Neural cell (in vitro differentiated cells): ENCODE results near the gene ANP32B. TPM values are rescaled to one million over a fixed set of nuclear protein-coding genes. Genes with fewer than 3 reads are reported as not detected.

Source experiments
- H2AFZ ChIP-seq: fragments of 200-600, 300-800 bp; sonication (generic), shearing (Covaris generic); 2 replicates; pipeline ENCODE4 v1.6.0; 2014; ENCODE audit warnings: low read depth, mild to moderate bottlenecking, antibody characterized with exemption, low read length, moderate library complexity
- H3F3A ChIP-seq: fragments of 200-600 bp; shearing (Covaris generic); 2 replicates; pipeline ENCODE4 v1.6.1; 2016; ENCODE audit warnings: mild to moderate bottlenecking, moderate library complexity, mixed read lengths, antibody characterized with exemption, low read length; ENCODE audit not compliant: insufficient read depth, poor library complexity, severe bottlenecking
- H3K27ac ChIP-seq: fragments of 200-600, 300-800 bp; sonication (generic), shearing (Covaris generic); 2 replicates; pipeline ENCODE4 v1.5.1; 2014; ENCODE audit warnings: mild to moderate bottlenecking, low read length, moderate library complexity
- H3K27me3 ChIP-seq: fragments of 300-800, 200-600 bp; sonication (generic), shearing (Covaris generic); 2 replicates; pipeline ENCODE4 v1.6.0; 2014; ENCODE audit warnings: mild to moderate bottlenecking, low read depth, low read length, moderate library complexity; ENCODE audit not compliant: insufficient read depth
- H3K36me3 ChIP-seq: fragments of 300-800, 200-600 bp; sonication (generic), shearing (Covaris generic); 2 replicates; pipeline ENCODE4 v1.5.1; 2014; ENCODE audit warnings: mild to moderate bottlenecking, antibody characterized with exemption, low read length, moderate library complexity; ENCODE audit not compliant: insufficient read depth
- H3K4me2 ChIP-seq: fragments of 300-800, 200-600 bp; sonication (generic), shearing (Covaris generic); 2 replicates; pipeline ENCODE4 v1.6.0; 2014; ENCODE audit warnings: mild to moderate bottlenecking, low read length
- H3K4me3 ChIP-seq: fragments of 300-800, 200-600 bp; sonication (generic), shearing (Covaris generic); 2 replicates; pipeline ENCODE4 v1.5.1; 2014; ENCODE audit warnings: mild to moderate bottlenecking, low read length, moderate library complexity
- H3K79me2 ChIP-seq: fragments of 200-600 bp; shearing (Covaris generic); replicated peaks from 2 replicates; pipeline ENCODE4 v1.6.0; 2014; ENCODE audit warnings: mild to moderate bottlenecking, low read length, moderate library complexity; ENCODE audit not compliant: insufficient read depth
- H3K9ac ChIP-seq: fragments of 300-800, 200-600 bp; sonication (generic), shearing (Covaris generic); 2 replicates; pipeline ENCODE4 v1.6.1; 2016; ENCODE audit warnings: mild to moderate bottlenecking, low read length, mixed read lengths
- H3K9me2 ChIP-seq: fragments of 200-600 bp; shearing (Covaris generic); 2 replicates; pipeline ENCODE4 v1.6.1; 2016; ENCODE audit warnings: mild to moderate bottlenecking, low read length, mixed read lengths; ENCODE audit not compliant: insufficient read depth
- H3K9me3 ChIP-seq: fragments of 200-600, 300-800 bp; sonication (generic), shearing (Covaris generic); 2 replicates; pipeline ENCODE4 v1.6.1; 2016; ENCODE audit warnings: mild to moderate bottlenecking, mixed run types, low read length, moderate library complexity, mixed read lengths
- H4K20me1 ChIP-seq: fragments of 200-600 bp; shearing (Covaris generic); 2 replicates; pipeline ENCODE4 v1.6.1; 2016; ENCODE audit warnings: mild to moderate bottlenecking, mixed run types; ENCODE audit not compliant: insufficient read depth
- EP300 ChIP-seq: fragments of 450-650 bp; conservative IDR thresholded peaks from 2 replicates; pipeline ENCODE4 v1.6.1; 2014; ENCODE audit warnings: antibody characterized with exemption, mild to moderate bottlenecking, moderate library complexity; ENCODE audit not compliant: poor library complexity, severe bottlenecking
- MXI1 ChIP-seq: fragments of 450-650 bp; conservative IDR thresholded peaks from 2 replicates; pipeline ENCODE4 v1.6.1; 2014; ENCODE audit warnings: antibody characterized with exemption, mild to moderate bottlenecking; ENCODE audit not compliant: poor library complexity, severe bottlenecking
- POLR2AphosphoS5 ChIP-seq: IDR thresholded peaks from 2 replicates; pipeline ENCODE4 v1.6.1; 2012
- SMC3 ChIP-seq: fragments of 450-650 bp; conservative IDR thresholded peaks from 2 replicates; pipeline ENCODE4 v1.6.1; 2014; ENCODE audit warnings: antibody characterized with exemption, mild to moderate bottlenecking, moderate library complexity; ENCODE audit not compliant: poor library complexity
- TAF1 ChIP-seq: IDR thresholded peaks from 2 replicates; pipeline ENCODE4 v1.6.1; 2012; ENCODE audit warnings: low read depth
- polyA plus RNA-seq: library from polyadenylated mRNA; depleted of rRNA; stranded (reverse); fragments of >200 nt; gene quantifications from 2 replicates; pipeline ENCODE4 v1.2.3, GENCODE V29; 2014
- TF ChIP-seq, protein P1 (sequence below): IDR thresholded peaks from 2 replicates; pipeline ENCODE4 v1.6.1; 2012; ENCODE audit warnings: borderline replicate concordance
- TF ChIP-seq, protein P2 (sequence below): fragments of 450-650 bp; IDR thresholded peaks from 2 replicates; pipeline ENCODE4 v1.5.1; 2014; ENCODE audit warnings: antibody characterized with exemption, mild to moderate bottlenecking, moderate library complexity; ENCODE audit not compliant: poor library complexity, severe bottlenecking

Gene ANP32B
- polyA plus RNA-seq, 1 donor from 2014 or later: 4.1 TPM

DNA sequence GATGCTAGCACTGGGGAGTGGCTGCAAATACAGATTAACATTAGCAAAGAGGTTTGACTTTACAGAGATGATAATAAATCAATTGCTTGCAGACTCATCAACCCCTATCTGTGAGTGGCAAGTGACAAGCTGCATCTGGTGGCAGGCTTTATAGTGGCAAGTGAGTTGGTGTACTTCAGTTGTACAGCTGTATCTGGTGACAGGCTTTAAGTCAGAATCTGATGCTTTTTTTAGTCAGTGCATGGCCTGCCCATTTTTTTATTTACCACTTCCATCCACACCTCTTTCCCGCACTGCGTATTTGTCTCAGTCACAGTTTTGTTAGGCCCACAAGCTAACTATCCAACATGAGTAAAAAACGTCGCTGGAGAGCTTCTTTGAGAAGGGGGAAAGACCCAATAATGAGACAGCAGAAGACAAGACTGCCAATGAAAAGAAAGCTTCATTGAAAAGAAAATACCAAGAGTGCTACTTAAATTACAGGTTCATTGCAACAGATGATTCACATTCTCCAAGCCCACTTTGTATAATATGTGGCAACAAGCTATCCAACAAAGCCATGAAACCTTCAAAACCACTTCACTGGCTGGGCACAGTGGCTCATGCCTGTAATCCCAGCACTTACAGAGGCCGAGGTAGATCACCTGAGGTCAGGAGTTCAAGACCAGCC, 23.1 kb downstream of the ANP32B start:
- no peak overlapping the region for H3K9ac ChIP-seq
- no peak overlapping the region for H2AFZ ChIP-seq
- H3K36me3 ChIP-seq: peaks cover 5% of the 10 kb centered on the region
- no peaks in the 10 kb centered on the region for H3K79me2 ChIP-seq
- TF ChIP-seq MXI1: no peak
- TF ChIP-seq POLR2AphosphoS5: no peak
- TF ChIP-seq, protein P1, sequence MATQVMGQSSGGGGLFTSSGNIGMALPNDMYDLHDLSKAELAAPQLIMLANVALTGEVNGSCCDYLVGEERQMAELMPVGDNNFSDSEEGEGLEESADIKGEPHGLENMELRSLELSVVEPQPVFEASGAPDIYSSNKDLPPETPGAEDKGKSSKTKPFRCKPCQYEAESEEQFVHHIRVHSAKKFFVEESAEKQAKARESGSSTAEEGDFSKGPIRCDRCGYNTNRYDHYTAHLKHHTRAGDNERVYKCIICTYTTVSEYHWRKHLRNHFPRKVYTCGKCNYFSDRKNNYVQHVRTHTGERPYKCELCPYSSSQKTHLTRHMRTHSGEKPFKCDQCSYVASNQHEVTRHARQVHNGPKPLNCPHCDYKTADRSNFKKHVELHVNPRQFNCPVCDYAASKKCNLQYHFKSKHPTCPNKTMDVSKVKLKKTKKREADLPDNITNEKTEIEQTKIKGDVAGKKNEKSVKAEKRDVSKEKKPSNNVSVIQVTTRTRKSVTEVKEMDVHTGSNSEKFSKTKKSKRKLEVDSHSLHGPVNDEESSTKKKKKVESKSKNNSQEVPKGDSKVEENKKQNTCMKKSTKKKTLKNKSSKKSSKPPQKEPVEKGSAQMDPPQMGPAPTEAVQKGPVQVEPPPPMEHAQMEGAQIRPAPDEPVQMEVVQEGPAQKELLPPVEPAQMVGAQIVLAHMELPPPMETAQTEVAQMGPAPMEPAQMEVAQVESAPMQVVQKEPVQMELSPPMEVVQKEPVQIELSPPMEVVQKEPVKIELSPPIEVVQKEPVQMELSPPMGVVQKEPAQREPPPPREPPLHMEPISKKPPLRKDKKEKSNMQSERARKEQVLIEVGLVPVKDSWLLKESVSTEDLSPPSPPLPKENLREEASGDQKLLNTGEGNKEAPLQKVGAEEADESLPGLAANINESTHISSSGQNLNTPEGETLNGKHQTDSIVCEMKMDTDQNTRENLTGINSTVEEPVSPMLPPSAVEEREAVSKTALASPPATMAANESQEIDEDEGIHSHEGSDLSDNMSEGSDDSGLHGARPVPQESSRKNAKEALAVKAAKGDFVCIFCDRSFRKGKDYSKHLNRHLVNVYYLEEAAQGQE: no peak
- TF ChIP-seq SMC3: no peak
- H3F3A ChIP-seq: no peaks in the 10 kb centered on the region
- no peak overlapping the region for H3K27ac ChIP-seq
- H3K9me3 ChIP-seq: no peaks in the 10 kb centered on the region
- H3K27me3 ChIP-seq: no peaks in the 10 kb centered on the region
- H3K9me2 ChIP-seq: no peaks in the 10 kb centered on the region
- no peak overlapping the region for H3K4me2 ChIP-seq
- H4K20me1 ChIP-seq: no peaks in the 10 kb centered on the region
- no peak overlapping the region for H3K4me3 ChIP-seq

DNA sequence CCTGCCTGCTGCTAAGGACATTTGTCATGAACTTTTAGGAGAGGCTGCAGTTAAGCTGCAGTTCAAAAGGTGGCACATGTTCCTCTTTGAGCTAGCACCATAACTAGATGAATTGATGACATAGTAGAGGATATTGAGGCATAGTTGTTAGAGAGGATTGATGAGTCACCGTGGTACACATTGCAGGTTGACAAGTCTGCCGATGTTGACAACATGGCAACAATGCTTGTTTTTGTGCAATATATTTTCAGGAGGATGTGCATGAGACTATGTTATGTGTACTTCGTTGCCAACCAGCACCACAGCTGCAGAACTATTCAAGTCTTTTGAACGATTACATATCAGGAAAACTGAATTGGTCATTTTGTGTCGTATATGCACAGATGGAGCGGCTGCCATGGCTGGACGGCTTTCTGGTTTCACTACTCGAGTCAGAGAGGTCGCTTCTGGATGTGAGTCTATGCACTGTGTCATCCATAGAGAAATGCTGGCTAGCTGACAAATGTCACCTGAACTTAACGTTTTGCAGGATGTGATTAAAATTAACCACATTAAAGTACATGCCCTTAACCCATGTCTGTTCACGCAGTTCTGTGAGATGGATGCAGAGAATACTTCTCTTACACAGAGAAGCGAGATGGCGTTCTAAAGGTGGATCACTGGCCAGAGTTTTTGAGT, 24.2 kb downstream of the ANP32B start:
- H3K79me2 ChIP-seq: no peaks in the 10 kb centered on the region
- no peak overlapping the region for H3K27ac ChIP-seq
- H4K20me1 ChIP-seq: no peaks in the 10 kb centered on the region
- no peak overlapping the region for H2AFZ ChIP-seq
- no peaks in the 10 kb centered on the region for H3K9me3 ChIP-seq
- H3K4me3 ChIP-seq: no peak overlapping the region
- peaks cover 5% of the 10 kb centered on the region for H3K36me3 ChIP-seq
- H3K9me2 ChIP-seq: no peaks in the 10 kb centered on the region
- TF ChIP-seq MXI1 (no peak), TAF1 (no peak), SMC3 (no peak)
- TF ChIP-seq, protein P2, sequence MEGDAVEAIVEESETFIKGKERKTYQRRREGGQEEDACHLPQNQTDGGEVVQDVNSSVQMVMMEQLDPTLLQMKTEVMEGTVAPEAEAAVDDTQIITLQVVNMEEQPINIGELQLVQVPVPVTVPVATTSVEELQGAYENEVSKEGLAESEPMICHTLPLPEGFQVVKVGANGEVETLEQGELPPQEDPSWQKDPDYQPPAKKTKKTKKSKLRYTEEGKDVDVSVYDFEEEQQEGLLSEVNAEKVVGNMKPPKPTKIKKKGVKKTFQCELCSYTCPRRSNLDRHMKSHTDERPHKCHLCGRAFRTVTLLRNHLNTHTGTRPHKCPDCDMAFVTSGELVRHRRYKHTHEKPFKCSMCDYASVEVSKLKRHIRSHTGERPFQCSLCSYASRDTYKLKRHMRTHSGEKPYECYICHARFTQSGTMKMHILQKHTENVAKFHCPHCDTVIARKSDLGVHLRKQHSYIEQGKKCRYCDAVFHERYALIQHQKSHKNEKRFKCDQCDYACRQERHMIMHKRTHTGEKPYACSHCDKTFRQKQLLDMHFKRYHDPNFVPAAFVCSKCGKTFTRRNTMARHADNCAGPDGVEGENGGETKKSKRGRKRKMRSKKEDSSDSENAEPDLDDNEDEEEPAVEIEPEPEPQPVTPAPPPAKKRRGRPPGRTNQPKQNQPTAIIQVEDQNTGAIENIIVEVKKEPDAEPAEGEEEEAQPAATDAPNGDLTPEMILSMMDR: no peak
- H3F3A ChIP-seq: no peaks in the 10 kb centered on the region
- no peaks in the 10 kb centered on the region for H3K27me3 ChIP-seq
- H3K4me2 ChIP-seq: no peak overlapping the region
- H3K9ac ChIP-seq: no peak overlapping the region

DNA sequence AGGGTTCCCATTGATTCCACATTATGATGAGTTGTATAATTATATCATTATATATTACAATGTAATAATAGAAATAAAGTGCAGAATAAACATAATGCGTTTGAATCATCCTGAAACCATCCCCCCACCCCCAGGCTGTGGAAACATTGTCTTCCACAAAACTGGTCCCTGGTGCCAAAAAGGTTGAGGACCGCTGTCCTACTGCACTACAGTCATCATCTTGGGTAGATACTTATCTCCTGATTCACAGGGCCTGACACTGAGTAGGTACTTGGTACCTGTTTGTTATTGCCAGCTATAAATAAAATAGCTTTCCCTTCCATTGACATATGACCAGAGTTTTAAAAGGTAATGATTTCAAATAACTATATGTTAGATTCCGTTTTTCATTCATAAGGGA, 25.6 kb downstream of the ANP32B start:
- no peak overlapping the region for H3K27ac ChIP-seq
- no peaks in the 10 kb centered on the region for H3K27me3 ChIP-seq
- no peaks in the 10 kb centered on the region for H3K9me2 ChIP-seq
- H3K4me3 ChIP-seq: no peak overlapping the region
- no peaks in the 10 kb centered on the region for H3K9me3 ChIP-seq
- no peaks in the 10 kb centered on the region for H4K20me1 ChIP-seq
- H3K4me2 ChIP-seq: no peak overlapping the region
- TF ChIP-seq POLR2AphosphoS5 (no peak), TAF1 (no peak), MXI1 (no peak), EP300 (no peak)
- TF ChIP-seq, protein P1: no peak
- no peak overlapping the region for H2AFZ ChIP-seq
- no peaks in the 10 kb centered on the region for H3F3A ChIP-seq
- peaks cover 5% of the 10 kb centered on the region for H3K36me3 ChIP-seq
- no peaks in the 10 kb centered on the region for H3K79me2 ChIP-seq
- no peak overlapping the region for H3K9ac ChIP-seq
